ENCODE results near the gene ELN. TPM values are rescaled to one million over a fixed set of nuclear protein-coding genes. Genes with fewer than 3 reads are reported as not detected.

Gene ELN
- total and polyA plus RNA-seq, 2 donors (not counting 1 experiment from before 2014, with no cell fraction given): not detected

GRCh38 chr7:74049997-74050798 is 22.2 kb downstream of the ELN start:
- Mint-ChIP-seq H3K4me3 (no peak overlapping the region), H3K4me1 (no peaks in the 10 kb centered on the region), H3K27ac (no peak overlapping the region), H3K27me3 (peaks cover 14% of the 10 kb centered on the region), H3K9me3 (ENCODE audit: insufficient read depth) (no peaks in the 10 kb centered on the region)
- H3K9me3 ChIP-seq (ENCODE audit: control extremely low read depth in 1 of 3, control insufficient read depth in 2 of 3, insufficient read depth in 1 of 3, low read length in 2 of 3): no peaks in the 10 kb centered on the region
- H4K20me1 ChIP-seq (ENCODE audit: control insufficient read depth, insufficient read depth, low read length, poor library complexity, severe bottlenecking): no peaks in the 10 kb centered on the region
- H3K36me3 ChIP-seq (replicated peaks in 1 of 2; ENCODE audit: control extremely low read depth in 1 of 2, control insufficient read depth in 1 of 2, extremely low read depth in 1 of 2, insufficient read depth in 2 of 2, low read length in 1 of 2): no peaks in the 10 kb centered on the region
- no peak overlapping the region for H3K4me2 ChIP-seq (replicated peaks; ENCODE audit: low read depth, low read length, poor library complexity, severe bottlenecking)
- TF ChIP-seq EZH2 (IDR thresholded peaks at IDR 0.05; ENCODE audit: borderline replicate concordance, insufficient read depth, low read depth, low read length, poor library complexity, severe bottlenecking) (no peak), CTCF (IDR thresholded peaks at IDR 0.05) (no peak)
- no peak overlapping the region for H2AFZ ChIP-seq (ENCODE audit: insufficient read depth, low read depth, low read length, poor library complexity, severe bottlenecking)
- ChIA-PET POLR2A (no interaction called here), CTCF (no interaction called here)
- H3K4me1 ChIP-seq (ENCODE audit: control insufficient read depth in 2 of 2, insufficient read depth in 2 of 2, low read length in 2 of 2): no peaks in the 10 kb centered on the region
- no peaks in the 10 kb centered on the region for H3K79me2 ChIP-seq (ENCODE audit: control insufficient read depth, insufficient read depth, low read length)
- 88% methylated on average over 3 of the region's 3 CpGs for WGBS (ENCODE audit: insufficient coverage)
- H3K9ac ChIP-seq (ENCODE audit: low read length): no peak overlapping the region
- H3K27ac ChIP-seq (ENCODE audit: low read length in 2 of 2): no peak overlapping the region
- H3K27me3 ChIP-seq (replicated peaks in 1 of 4; ENCODE audit: control extremely low read depth in 1 of 4, control insufficient read depth in 3 of 4, insufficient read depth in 4 of 4, low read length in 3 of 4): no peaks in the 10 kb centered on the region
- no peak overlapping the region for H3K4me3 ChIP-seq (ENCODE audit: control extremely low read depth in 1 of 5, extremely low read depth in 1 of 5, insufficient read depth in 1 of 5, low read depth in 2 of 5, low read length in 4 of 5)
- intact Hi-C loops (cut with micrococcal nuclease): no loop called here
- no peak for DNase-seq
- no peak for ATAC-seq (ENCODE audit: low read depth)

- Mint-ChIP-seq H3K4me1 (no peaks in the 10 kb centered on the region), H3K27ac (no peak overlapping the region), H3K4me3 (no peak overlapping the region), H3K27me3 (peaks cover 14% of the 10 kb centered on the region), H3K9me3 (ENCODE audit: insufficient read depth) (no peaks in the 10 kb centered on the region)
- H2AFZ ChIP-seq (ENCODE audit: insufficient read depth, low read depth, low read length, poor library complexity, severe bottlenecking): no peak overlapping the region
- H3K79me2 ChIP-seq (ENCODE audit: control insufficient read depth, insufficient read depth, low read length): no peaks in the 10 kb centered on the region
- intact Hi-C loops (cut with micrococcal nuclease): no loop called here
- no peaks in the 10 kb centered on the region for H3K9me3 ChIP-seq (ENCODE audit: control extremely low read depth in 1 of 3, control insufficient read depth in 2 of 3, insufficient read depth in 1 of 3, low read length in 2 of 3)
- CTCF ChIA-PET: no interaction called here
- no peaks in the 10 kb centered on the region for H4K20me1 ChIP-seq (ENCODE audit: control insufficient read depth, insufficient read depth, low read length, poor library complexity, severe bottlenecking)
- H3K27ac ChIP-seq (ENCODE audit: low read length in 2 of 2): no peak overlapping the region
- WGBS (ENCODE audit: insufficient coverage): 93% methylated on average over 8 of the region's 10 CpGs
- TF ChIP-seq EZH2 (IDR thresholded peaks at IDR 0.05; ENCODE audit: borderline replicate concordance, insufficient read depth, low read depth, low read length, poor library complexity, severe bottlenecking) (no peak), CTCF (IDR thresholded peaks at IDR 0.05) (no peak)
- no peaks in the 10 kb centered on the region for H3K27me3 ChIP-seq (replicated peaks in 1 of 4; ENCODE audit: control extremely low read depth in 1 of 4, control insufficient read depth in 3 of 4, insufficient read depth in 4 of 4, low read length in 3 of 4)
- POLR2A ChIA-PET: no interaction called here
- no peaks in the 10 kb centered on the region for H3K36me3 ChIP-seq (replicated peaks in 1 of 2; ENCODE audit: control extremely low read depth in 1 of 2, control insufficient read depth in 1 of 2, extremely low read depth in 1 of 2, insufficient read depth in 2 of 2, low read length in 1 of 2)
- H3K4me3 ChIP-seq (ENCODE audit: control extremely low read depth in 1 of 5, extremely low read depth in 1 of 5, insufficient read depth in 1 of 5, low read depth in 2 of 5, low read length in 4 of 5): no peak overlapping the region
- no peak overlapping the region for H3K4me2 ChIP-seq (replicated peaks; ENCODE audit: low read depth, low read length, poor library complexity, severe bottlenecking)
- H3K4me1 ChIP-seq (ENCODE audit: control insufficient read depth in 2 of 2, insufficient read depth in 2 of 2, low read length in 2 of 2): no peaks in the 10 kb centered on the region
- DNase-seq: no peak
- no peak for ATAC-seq (ENCODE audit: low read depth)
- no peak overlapping the region for H3K9ac ChIP-seq (ENCODE audit: low read length)
Measured at GRCh38 chr7:74051193-74051592, 23.2 kb downstream of the ELN start.
